Endothelial cell of umbilical vein (primary cell): ENCODE measurements around the gene CDIPT. TPM values are rescaled to one million over a fixed set of nuclear protein-coding genes. Genes with fewer than 3 reads are reported as not detected.

Experiments used
- BruUV-seq: library from RNA; stranded (reverse); fragments of 400-500 nt; replicated peaks from 2 replicates; lab custom pipeline; 2021; lab: Mats Ljungman, UMichigan
- CTCF ChIA-PET: fragments of 300-600, 350-600 bp; sonication (Branson Sonifier 250); formaldehyde crosslinking; loops from one replicate; lab custom pipeline; 2021; ENCODE audit warnings: antibody characterized with exemption, inconsistent platforms; lab: Charles Lee
- POLR2A ChIA-PET: fragments of 300-600, 350-600 bp; sonication (Branson Sonifier 250); formaldehyde crosslinking; loops from one replicate; lab custom pipeline; 2021; ENCODE audit warnings: antibody characterized with exemption, inconsistent platforms; lab: Charles Lee
- DNase-seq: peaks from one replicate; pipeline ENCODE4 v3.0.0-alpha.2; 2011; ENCODE audit warnings: low read depth, low spot score
- FAIRE-seq: peaks from 2 replicates; lab custom pipeline; 2011; peaks lifted over from hg19 to GRCh38; lab: Jason Lieb, UNC
- H2AFZ ChIP-seq: 2 replicates; pipeline ENCODE4 v1.6.0; 2012; ENCODE audit warnings: low read depth, low read length, control low read depth, inconsistent platforms
- H3K27ac ChIP-seq: 2 replicates; pipeline ENCODE4 v1.5.1; 2011; ENCODE audit warnings: low read depth, mild to moderate bottlenecking, control low read depth, low read length, moderate library complexity; ENCODE audit not compliant: insufficient read depth
- H3K27me3 ChIP-seq, 2 experiments: 2 replicates each; pipeline versions ENCODE4 v1.6.0 to v1.6.1; 2011; ENCODE audit warnings: low read length in 2 of 2, mixed read lengths in 1 of 2; ENCODE audit not compliant: control insufficient read depth in 2 of 2, insufficient read depth in 2 of 2
- H3K36me3 ChIP-seq, 2 experiments: 2 replicates in 1 of 2; 3 replicates in 1 of 2; pipeline ENCODE4 v1.5.1; 2011; ENCODE audit warnings: low read length in 2 of 2, mild to moderate bottlenecking in 1 of 2, moderate library complexity in 1 of 2; ENCODE audit not compliant: control insufficient read depth in 2 of 2, insufficient read depth in 2 of 2; ENCODE audit errors: extremely low read depth in 1 of 2
- H3K4me1 ChIP-seq: 3 replicates; pipeline ENCODE4 v1.5.1; 2011; ENCODE audit warnings: mild to moderate bottlenecking, low read length; ENCODE audit not compliant: control insufficient read depth, insufficient read depth; ENCODE audit errors: extremely low read depth
- H3K4me2 ChIP-seq: 2 replicates; pipeline ENCODE4 v1.6.1; 2011; ENCODE audit warnings: low read length, control low read depth, mixed read lengths; ENCODE audit not compliant: insufficient read depth
- H3K4me3 ChIP-seq, 3 experiments: fragments of 200-600 bp in 1 of 3; sonication (generic), shearing (Covaris generic) in 1 of 3; replicated peaks in 1 of 3; 2 replicates each; pipeline ENCODE4 v1.5.1; 2011 to 2016; ENCODE audit warnings: control low read depth in 3 of 3, low read length in 3 of 3, mild to moderate bottlenecking in 2 of 3, inconsistent platforms in 1 of 3, low read depth in 1 of 3, moderate library complexity in 1 of 3; ENCODE audit not compliant: insufficient read depth in 1 of 3
- H3K79me2 ChIP-seq: 2 replicates; pipeline ENCODE4 v1.6.0; 2012; ENCODE audit warnings: low read length, inconsistent platforms; ENCODE audit not compliant: control insufficient read depth, insufficient read depth
- H3K9ac ChIP-seq: replicated peaks from 2 replicates; pipeline ENCODE3; 2011; ENCODE audit warnings: low read length, control low read depth; ENCODE audit not compliant: insufficient read depth; ENCODE audit errors: extremely low read depth
- H3K9me1 ChIP-seq: replicated peaks from 3 replicates; pipeline ENCODE4 v1.6.0; 2011; ENCODE audit warnings: mild to moderate bottlenecking, low read length; ENCODE audit not compliant: control insufficient read depth, insufficient read depth; ENCODE audit errors: extremely low read depth
- H3K9me3 ChIP-seq: replicated peaks from 2 replicates; pipeline ENCODE4 v1.5.1; 2012; ENCODE audit warnings: low read length, inconsistent platforms; ENCODE audit not compliant: control insufficient read depth, insufficient read depth
- H4K20me1 ChIP-seq: replicated peaks from 2 replicates; pipeline ENCODE3; 2011; ENCODE audit warnings: mild to moderate bottlenecking, low read length; ENCODE audit not compliant: control insufficient read depth, insufficient read depth; ENCODE audit errors: extremely low read depth
- EZH2 ChIP-seq: IDR thresholded peaks from 2 replicates; pipeline ENCODE4 v1.6.1; 2012; ENCODE audit warnings: borderline replicate concordance, low read depth, mild to moderate bottlenecking, moderate library complexity, low read length, inconsistent platforms; ENCODE audit not compliant: severe bottlenecking
- FOS ChIP-seq: IDR thresholded peaks from 2 replicates; pipeline ENCODE4 v1.6.1; 2011; ENCODE audit warnings: mild to moderate bottlenecking, low read length, moderate library complexity, borderline replicate concordance; ENCODE audit not compliant: insufficient read depth
- GATA2 ChIP-seq: IDR thresholded peaks from 2 replicates; pipeline ENCODE4 v1.7.0; 2011; ENCODE audit warnings: low read depth, mild to moderate bottlenecking, moderate library complexity, mixed read lengths, low read length; ENCODE audit not compliant: insufficient read length, insufficient read depth
- JUN ChIP-seq: IDR thresholded peaks from 2 replicates; pipeline ENCODE4 v1.6.1; 2011; ENCODE audit warnings: borderline replicate concordance, low read depth; ENCODE audit not compliant: insufficient read length, insufficient read depth
- MAX ChIP-seq: IDR thresholded peaks from 2 replicates; pipeline ENCODE4 v1.6.1; 2011; ENCODE audit not compliant: insufficient read depth, insufficient read length
- MYC ChIP-seq: IDR thresholded peaks from one replicate; pipeline ENCODE4 v1.6.1; 2011; ENCODE audit warnings: mild to moderate bottlenecking, low read depth, low read length
- POLR2A ChIP-seq: IDR thresholded peaks from 2 replicates; pipeline ENCODE4 v1.6.1; 2012; ENCODE audit warnings: low read depth, mild to moderate bottlenecking, control low read depth, low read length
- POLR2AphosphoS5 ChIP-seq: IDR thresholded peaks from 2 replicates; pipeline ENCODE4 v1.6.1; 2012; ENCODE audit warnings: low read depth, mild to moderate bottlenecking, control low read depth, low read length, moderate library complexity; ENCODE audit not compliant: insufficient read depth
- dilution Hi-C: fragments of 300-500 bp; cut with MboI; formaldehyde crosslinking; loops from one replicate; pipeline ENCODE4 v1.15.0; 2019; ENCODE audit warnings: low sequenced_read_pairs; ENCODE audit not compliant: extremely low pct_ligation_motif_present
- intact Hi-C: fragments of 100-400 bp; cut with micrococcal nuclease; formaldehyde crosslinking; loops from one replicate; pipeline ENCODE4 v1.10.0; 2022
- polyA plus RNA-seq, 4 experiments: library from polyadenylated mRNA; depleted of rRNA in 3 of 4; stranded (reverse) in 3 of 4; unstranded in 1 of 4; fragments of >200 nt; gene quantifications; 2 replicates each; pipeline versions ENCODE4 v1.2.1 to v1.2.3, GENCODE V29; 2011 to 2012; ENCODE audit warnings: missing spikeins in 1 of 4
- total RNA-seq: library from RNA; stranded (reverse); gene quantifications from 2 replicates; pipeline ENCODE4 v1.2.3, GENCODE V29; 2021
- TF ChIP-seq, protein P1 (sequence below), 2 donors: IDR thresholded peaks; 1 replicate in 1 of 2; 2 replicates in 1 of 2; pipeline ENCODE4 v1.5.1; 2011; ENCODE audit warnings: low read length in 2 of 2, mild to moderate bottlenecking in 2 of 2, moderate library complexity in 2 of 2, control low read depth in 1 of 2, inconsistent platforms in 1 of 2, low read depth in 1 of 2; ENCODE audit not compliant: insufficient read depth in 1 of 2; ENCODE audit errors: extremely low read depth in 1 of 2

Gene CDIPT
- total and polyA plus RNA-seq, 2 donors (not counting 3 experiments of a cell fraction or from before 2014, with no cell fraction given) = 68.7 to 161 TPM

- dilution Hi-C loops (no loop called here), intact Hi-C loops (no loop called here)
- BruUV-seq = no TSS peak
- H3K9me3 ChIP-seq = no peaks in the 10 kb centered on the region
- H3K4me1 ChIP-seq = no peaks in the 10 kb centered on the region
- no peaks in the 10 kb centered on the region for H3K27me3 ChIP-seq
- H3K9ac ChIP-seq = no peak overlapping the region
- DNase-seq = no peak
- H3K4me3 ChIP-seq = no peak overlapping the region
- no peaks in the 10 kb centered on the region for H3K9me1 ChIP-seq
- no peak overlapping the region for H3K4me2 ChIP-seq
- ChIA-PET CTCF (interaction anchor here (1.5 to 4.5 kb wide), 3 partner anchors 8 to 23 kb away, joined by 3 to 46 read pairs (median 4); partner anchors contain the start of gene MVP), POLR2A (interaction anchor here (0.6 kb wide), 1 partner anchor 16 kb away, joined by 4 read pairs; no protein-coding TSS in a partner anchor)
- no peaks in the 10 kb centered on the region for H4K20me1 ChIP-seq
- peaks cover 0 to 16% of the 10 kb centered on the region in 2 experiments for H3K36me3 ChIP-seq
- H3K27ac ChIP-seq = no peak overlapping the region
- no peak overlapping the region for H2AFZ ChIP-seq
- no peak for TF ChIP-seq JUN
- TF ChIP-seq FOS = no peak
- TF ChIP-seq, protein P1, sequence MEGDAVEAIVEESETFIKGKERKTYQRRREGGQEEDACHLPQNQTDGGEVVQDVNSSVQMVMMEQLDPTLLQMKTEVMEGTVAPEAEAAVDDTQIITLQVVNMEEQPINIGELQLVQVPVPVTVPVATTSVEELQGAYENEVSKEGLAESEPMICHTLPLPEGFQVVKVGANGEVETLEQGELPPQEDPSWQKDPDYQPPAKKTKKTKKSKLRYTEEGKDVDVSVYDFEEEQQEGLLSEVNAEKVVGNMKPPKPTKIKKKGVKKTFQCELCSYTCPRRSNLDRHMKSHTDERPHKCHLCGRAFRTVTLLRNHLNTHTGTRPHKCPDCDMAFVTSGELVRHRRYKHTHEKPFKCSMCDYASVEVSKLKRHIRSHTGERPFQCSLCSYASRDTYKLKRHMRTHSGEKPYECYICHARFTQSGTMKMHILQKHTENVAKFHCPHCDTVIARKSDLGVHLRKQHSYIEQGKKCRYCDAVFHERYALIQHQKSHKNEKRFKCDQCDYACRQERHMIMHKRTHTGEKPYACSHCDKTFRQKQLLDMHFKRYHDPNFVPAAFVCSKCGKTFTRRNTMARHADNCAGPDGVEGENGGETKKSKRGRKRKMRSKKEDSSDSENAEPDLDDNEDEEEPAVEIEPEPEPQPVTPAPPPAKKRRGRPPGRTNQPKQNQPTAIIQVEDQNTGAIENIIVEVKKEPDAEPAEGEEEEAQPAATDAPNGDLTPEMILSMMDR (IDR thresholded peaks at IDR 0.05; ENCODE audit: extremely low read depth in 1 of 2, insufficient read depth in 1 of 2, low read depth in 1 of 2, low read length in 2 of 2) = no peak
- no peak for TF ChIP-seq MYC
- no peak for TF ChIP-seq POLR2AphosphoS5
- TF ChIP-seq GATA2 = no peak
- TF ChIP-seq EZH2 = no peak
- no peak for TF ChIP-seq MAX
- no peak for TF ChIP-seq POLR2A
- no peak for FAIRE-seq
- no peaks in the 10 kb centered on the region for H3K79me2 ChIP-seq
These were observed 22.8 kb downstream of the CDIPT start for GRCh38 chr16:29840240-29840639.
